HepG2 (cell line): Measurements from ENCODE around the gene CACNG4. TPM values are rescaled to one million over a fixed set of nuclear protein-coding genes. Genes with fewer than 3 reads are reported as not detected.

Source experiments
- ATAC-seq: fragments of 200-7000 bp; cut with Tn5 transposase; 3 replicates; pipeline ENCODE4 v1.9.1; 2020; ENCODE audit warnings: mild to moderate bottlenecking, moderate library complexity
- BruUV-seq: library from RNA; stranded (reverse); fragments of 400-500 nt; replicated peaks from 2 replicates; lab custom pipeline; 2021; lab: Mats Ljungman, UMichigan
- CTCF ChIA-PET: fragments of 300-600 bp; formaldehyde crosslinking; extraction: SDS; loops from one replicate; lab custom pipeline; 2021; ENCODE audit warnings: low total read pairs, inconsistent platforms, low intra/inter-chr PET ratio; lab: Yijun Ruan, JAX
- POLR2A ChIA-PET: fragments of 350-600 bp; sonication (Branson Sonifier 250); formaldehyde crosslinking; loops from one replicate; lab custom pipeline; 2020; ENCODE audit warnings: antibody characterized with exemption, inconsistent platforms; lab: Yijun Ruan, JAX
- DNase-seq: peaks from one replicate; pipeline ENCODE4 v3.0.0-alpha.2; 2015; ENCODE audit warnings: low spot score
- FAIRE-seq: peaks from 3 replicates; lab custom pipeline; 2011; peaks lifted over from hg19 to GRCh38; lab: Jason Lieb, UNC
- H2AFZ ChIP-seq: one replicate; pipeline ENCODE4 v1.6.1; 2011; ENCODE audit warnings: low read length, inconsistent platforms
- H3K27ac ChIP-seq: fragments of 300-600 bp; 3 replicates; pipeline ENCODE4 v1.8.0; 2011; ENCODE audit warnings: mixed run types, mild to moderate bottlenecking, mixed read lengths, low read length, inconsistent platforms; ENCODE audit not compliant: insufficient read depth; ENCODE audit errors: extremely low read length
- H3K27me3 ChIP-seq, 2 experiments: fragments of 200-600 bp in 1 of 2; 2 replicates in 1 of 2; 3 replicates in 1 of 2; pipeline versions ENCODE4 v1.6.0 to v1.8.0; 2011; ENCODE audit warnings: low read length in 2 of 2, mild to moderate bottlenecking in 2 of 2, moderate library complexity in 2 of 2, inconsistent platforms in 1 of 2; ENCODE audit not compliant: insufficient read depth in 2 of 2, control insufficient read depth in 1 of 2
- H3K36me3 ChIP-seq, 2 experiments: fragments of 200-600 bp in 1 of 2; replicated peaks in 1 of 2; 2 replicates in 1 of 2; 3 replicates in 1 of 2; pipeline versions ENCODE4 v1.5.1 to v1.8.0; 2011; ENCODE audit warnings: low read length in 2 of 2, inconsistent platforms in 1 of 2; ENCODE audit not compliant: insufficient read depth in 2 of 2, control insufficient read depth in 1 of 2
- H3K4me1 ChIP-seq: 2 replicates; pipeline ENCODE4 v1.5.1; 2012; ENCODE audit warnings: low read length, inconsistent platforms; ENCODE audit not compliant: insufficient read depth
- H3K4me2 ChIP-seq: 2 replicates; pipeline ENCODE4 v1.6.0; 2011; ENCODE audit warnings: low read depth, low read length, inconsistent platforms
- H3K4me3 ChIP-seq, 3 experiments: fragments of 200-600 bp in 1 of 3; sonication (generic), shearing (Covaris generic) in 1 of 3; replicated peaks in 1 of 3; 2 replicates each; pipeline ENCODE4 v1.5.1; 2011 to 2016; ENCODE audit warnings: low read length in 3 of 3, inconsistent platforms in 2 of 3, low read depth in 2 of 3, mild to moderate bottlenecking in 2 of 3, control low read depth in 1 of 3, mixed read lengths in 1 of 3; ENCODE audit not compliant: insufficient read depth in 1 of 3
- H3K79me2 ChIP-seq: one replicate; pipeline ENCODE4 v1.6.1; 2011; ENCODE audit warnings: low read length, inconsistent platforms; ENCODE audit not compliant: insufficient read depth
- H3K9ac ChIP-seq: 2 replicates; pipeline ENCODE4 v1.6.0; 2011; ENCODE audit warnings: mild to moderate bottlenecking, low read depth, low read length, inconsistent platforms; ENCODE audit not compliant: insufficient read depth
- H3K9me3 ChIP-seq: 2 replicates; pipeline ENCODE4 v1.5.1; 2012; ENCODE audit warnings: mild to moderate bottlenecking, low read length
- H4K20me1 ChIP-seq: 2 replicates; pipeline ENCODE4 v1.6.0; 2011; ENCODE audit warnings: inconsistent platforms, mild to moderate bottlenecking, low read length, moderate library complexity; ENCODE audit not compliant: insufficient read depth
- ELK4 ChIP-seq: sonication (generic); formaldehyde crosslinking; IDR thresholded peaks from 2 replicates; pipeline ENCODE4 v1.9.0; 2021; ENCODE audit warnings: missing genetic modification reagents, borderline replicate concordance
- KDM2A ChIP-seq: sonication (generic); formaldehyde crosslinking; IDR thresholded peaks from 2 replicates; pipeline ENCODE4 v1.4.0; 2020; ENCODE audit warnings: low read depth, missing genetic modification reagents, borderline replicate concordance
- MEF2D ChIP-seq: sonication (generic); formaldehyde crosslinking; IDR thresholded peaks from 2 replicates; pipeline ENCODE4 v1.5.1; 2020; ENCODE audit warnings: mild to moderate bottlenecking, missing genetic modification reagents
- SRF ChIP-seq: IDR thresholded peaks from 2 replicates; pipeline ENCODE4 v1.6.1; 2011; ENCODE audit warnings: mild to moderate bottlenecking, low read depth, low read length, moderate library complexity
- ZMAT5 ChIP-seq: sonication (generic); formaldehyde crosslinking; IDR thresholded peaks from 2 replicates; pipeline ENCODE4 v1.5.0; 2020; ENCODE audit warnings: mild to moderate bottlenecking, low read depth, missing genetic modification reagents, borderline replicate concordance
- ZNF672 ChIP-seq: sonication (generic); formaldehyde crosslinking; IDR thresholded peaks from 2 replicates; pipeline ENCODE4 v1.8.1; 2022; ENCODE audit warnings: missing genetic modification reagents
- WGBS: methylation state at CpG from one replicate; pipeline ENCODE4 v1.1.6; 2017; ENCODE audit warnings: low lambda C conversion rate; 5-methylcytosine and 5-hydroxymethylcytosine counted together
- in situ Hi-C: cut with HindIII; loops from 2 replicates; pipeline ENCODE4 v1.10.0; 2017; ENCODE audit warnings: low pct_unique_long_range_greater_than_20kb; ENCODE audit not compliant: extremely low pct_ligation_motif_present
- intact Hi-C: fragments of 100-400 bp; cut with micrococcal nuclease; formaldehyde crosslinking; loops from one replicate; pipeline ENCODE4 v1.10.0; 2022; ENCODE audit not compliant: unreplicated experiment
- polyA plus RNA-seq, 8 experiments: library from polyadenylated mRNA; depleted of rRNA in 3 of 8; stranded (reverse) in 7 of 8; unstranded in 1 of 8; fragments of >200 nt; fragmentation: Illumina TruSeq in 4 of 8; extraction: Trizol in 4 of 8; gene quantifications; 2 replicates each; pipeline versions ENCODE4 v1.2.1 to v1.2.3, GENCODE V29; 2011 to 2016; ENCODE audit warnings: low read depth in 4 of 8, missing spikeins in 1 of 8, mixed read lengths in 1 of 8; ENCODE audit not compliant: insufficient read depth in 1 of 8
- total RNA-seq, 5 experiments: library from RNA; depleted of rRNA; stranded (reverse); fragments of >200 nt; fragmentation: Illumina TruSeq; extraction: Trizol; gene quantifications; 2 replicates each; pipeline ENCODE4 v1.2.3, GENCODE V29; 2016; ENCODE audit warnings: low read depth in 1 of 5

CACNG4 gene
- total and polyA plus RNA-seq, 2 of the 13 experiments (the other 11 are each of a cell fraction or from before 2014, with no cell fraction given) = 0.09 TPM

GRCh38 chr17:66950886-66951604 is 13.5 kb upstream of the CACNG4 start:
- H2AFZ ChIP-seq = no peak overlapping the region
- intact Hi-C loops = no loop called here
- peaks cover 2 to 34% of the 10 kb centered on the region in 2 experiments; a peak in 4 of 5 replicates for H3K27me3 ChIP-seq

GRCh38 chr17:66951605-66951953 is 12.9 kb upstream of the CACNG4 start:
- in situ Hi-C loops (no loop called here), intact Hi-C loops (no loop called here)
- Histone ChIP-seq H3K27ac (no peak overlapping the region), H3K9me3 (no peaks in the 10 kb centered on the region), H3K36me3 (no peaks in the 10 kb centered on the region), H2AFZ (no peak overlapping the region), H3K9ac (no peak overlapping the region), H4K20me1 (no peaks in the 10 kb centered on the region), H3K4me1 (peaks cover 24% of the 10 kb centered on the region), H3K4me3 (no peak overlapping the region), H3K79me2 (no peaks in the 10 kb centered on the region)
- 72% methylated on average over 4 of the region's 4 CpGs for WGBS
- ATAC-seq = no peak
- FAIRE-seq = no peak
- DNase-seq = no peak
- CTCF ChIA-PET = no interaction called here
- BruUV-seq = no TSS peak
- TF ChIP-seq ELK4 (CRISPR knock-in tag) = no peak
- 0 out of 2 replicates have a peak, but pooled peaks have one; percentile 2 for TF ChIP-seq KDM2A
- TF ChIP-seq SRF = no peak; the same call in 1 of the 2 replicates
- TF ChIP-seq, all 625 proteins: peak for 1
- peak overlapping the region; percentile 31 for H3K4me2 ChIP-seq
- POLR2A ChIA-PET = interaction anchor here (1.0 kb wide), 1 partner anchor 9 kb away, joined by 5 read pairs; no protein-coding TSS in a partner anchor
- peaks cover 2 to 30% of the 10 kb centered on the region in 2 experiments; a peak in 4 of 5 replicates for H3K27me3 ChIP-seq

More at GRCh38 chr17:66950886-66951604, 13.5 kb upstream of the CACNG4 start:
- no peak for TF ChIP-seq MEF2D
- TF ChIP-seq ZNF672 (CRISPR knock-in tag) = no peak
- no peak for TF ChIP-seq ZMAT5 (CRISPR knock-in tag)
- TF ChIP-seq KDM2A = 0 out of 2 replicates have a peak, but pooled peaks have one; percentile 1
- 61% methylated on average over 6 of the region's 6 CpGs for WGBS
- TSS peak; percentile 49 for BruUV-seq
- H3K79me2 ChIP-seq = no peaks in the 10 kb centered on the region
- FAIRE-seq (no peak), ATAC-seq (no peak), DNase-seq (no peak)
- no peak overlapping the region for H3K4me3 ChIP-seq
- no peaks in the 10 kb centered on the region for H4K20me1 ChIP-seq
- H3K9me3 ChIP-seq = no peaks in the 10 kb centered on the region
- H3K9ac ChIP-seq = no peak overlapping the region
- in situ Hi-C loops = no loop called here
- no peaks in the 10 kb centered on the region for H3K36me3 ChIP-seq
- H3K4me1 ChIP-seq = peaks cover 24% of the 10 kb centered on the region
- ChIA-PET CTCF (no interaction called here), POLR2A (interaction anchor here (1.0 kb wide), 1 partner anchor 9 kb away, joined by 5 read pairs; no protein-coding TSS in a partner anchor)
- H3K4me2 ChIP-seq = peak overlapping the region; percentile 31; the same call in 1 of the 2 replicates
- H3K27ac ChIP-seq = no peak overlapping the region
